ENCODE results near the gene LRIG1.

Gene LRIG1

DNA sequence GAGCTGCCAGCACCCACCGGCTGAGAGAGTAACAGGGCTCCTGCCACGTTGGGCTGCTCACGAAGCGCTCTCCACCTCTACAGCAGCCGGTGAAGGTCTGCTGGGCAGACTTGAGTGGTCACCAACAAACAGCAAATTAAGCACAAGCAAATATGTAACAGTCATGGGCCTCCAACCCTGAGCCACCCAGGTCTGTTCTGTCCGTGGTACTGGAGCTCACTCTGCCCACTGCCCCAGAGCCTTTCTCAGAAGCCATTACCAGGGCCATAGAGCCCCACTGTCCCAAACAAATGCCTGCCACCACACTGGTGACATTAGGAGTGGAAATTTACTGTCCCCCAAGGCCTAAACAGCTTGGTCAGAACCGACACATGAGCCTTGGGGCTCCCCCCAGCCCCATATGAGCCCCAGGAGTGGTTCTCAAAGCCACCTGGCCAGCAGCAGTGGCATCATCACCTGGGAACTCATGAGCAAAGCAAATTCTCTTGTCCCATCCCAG lies 56.6 kb downstream of the LRIG1 start:
- Histone ChIP-seq H2AFZ (ENCODE audit: low read depth) (no peak overlapping the region), H3K79me2 (ENCODE audit: insufficient read depth, low read depth) (peaks cover 47% of the 10 kb centered on the region; the same call in 1 of the 2 replicates), H3K27me3 (ENCODE audit: insufficient read depth, low read depth) (no peaks in the 10 kb centered on the region), H3K36me3 (ENCODE audit: insufficient read depth) (no peaks in the 10 kb centered on the region; the same call in 1 of the 2 replicates), H3K4me3 (IDR thresholded peaks at IDR 0.05; ENCODE audit: insufficient read depth, low read depth, low read length) (no peak overlapping the region), H3K4me2 (no peak overlapping the region), H4K20me1 (ENCODE audit: insufficient read depth) (no peaks in the 10 kb centered on the region), H3K4me1 (ENCODE audit: low read depth, poor library complexity, severe bottlenecking) (peaks cover 35% of the 10 kb centered on the region), H3K27ac (no peak overlapping the region), H3K9ac (no peak overlapping the region)
- TF ChIP-seq, protein P1, sequence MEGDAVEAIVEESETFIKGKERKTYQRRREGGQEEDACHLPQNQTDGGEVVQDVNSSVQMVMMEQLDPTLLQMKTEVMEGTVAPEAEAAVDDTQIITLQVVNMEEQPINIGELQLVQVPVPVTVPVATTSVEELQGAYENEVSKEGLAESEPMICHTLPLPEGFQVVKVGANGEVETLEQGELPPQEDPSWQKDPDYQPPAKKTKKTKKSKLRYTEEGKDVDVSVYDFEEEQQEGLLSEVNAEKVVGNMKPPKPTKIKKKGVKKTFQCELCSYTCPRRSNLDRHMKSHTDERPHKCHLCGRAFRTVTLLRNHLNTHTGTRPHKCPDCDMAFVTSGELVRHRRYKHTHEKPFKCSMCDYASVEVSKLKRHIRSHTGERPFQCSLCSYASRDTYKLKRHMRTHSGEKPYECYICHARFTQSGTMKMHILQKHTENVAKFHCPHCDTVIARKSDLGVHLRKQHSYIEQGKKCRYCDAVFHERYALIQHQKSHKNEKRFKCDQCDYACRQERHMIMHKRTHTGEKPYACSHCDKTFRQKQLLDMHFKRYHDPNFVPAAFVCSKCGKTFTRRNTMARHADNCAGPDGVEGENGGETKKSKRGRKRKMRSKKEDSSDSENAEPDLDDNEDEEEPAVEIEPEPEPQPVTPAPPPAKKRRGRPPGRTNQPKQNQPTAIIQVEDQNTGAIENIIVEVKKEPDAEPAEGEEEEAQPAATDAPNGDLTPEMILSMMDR (conservative IDR thresholded peaks at IDR 0.05; ENCODE audit: low read depth, low read length), result no peak

DNA sequence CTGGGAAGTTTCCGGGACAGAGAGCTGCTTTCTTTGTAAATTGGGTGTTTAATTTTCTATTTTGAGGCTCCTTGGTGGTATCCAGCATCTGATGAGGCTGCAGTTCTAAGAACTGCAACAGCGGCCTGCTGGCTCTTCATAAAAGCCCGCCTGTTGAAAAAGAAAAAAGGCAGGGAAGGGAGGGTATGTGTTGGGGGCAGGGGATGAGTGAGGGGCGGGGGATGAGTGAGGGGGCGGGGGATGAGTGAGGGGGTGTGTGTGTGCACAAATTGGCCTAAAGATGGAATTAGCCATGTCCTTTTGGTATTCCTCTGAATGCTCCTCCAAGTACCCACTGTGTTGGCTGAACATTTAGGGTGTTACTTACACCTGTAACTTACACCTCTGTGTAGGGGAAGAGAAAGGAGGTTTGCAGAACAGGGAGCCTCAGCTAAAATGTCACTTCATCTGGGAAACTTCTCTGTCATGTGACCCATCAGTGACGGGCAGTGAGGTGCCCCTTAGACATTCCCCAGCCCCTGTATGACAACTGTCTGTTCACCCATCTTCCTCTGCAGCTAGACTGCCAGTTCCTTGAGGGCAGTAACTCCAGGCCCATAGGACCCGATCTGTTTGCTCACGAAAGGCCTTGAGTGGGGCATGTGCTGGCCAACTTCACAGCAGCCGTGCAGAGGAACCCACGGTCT lies 57.6 kb downstream of the LRIG1 start:
- Histone ChIP-seq H3K27ac (no peak overlapping the region), H3K9ac (no peak overlapping the region), H4K20me1 (ENCODE audit: insufficient read depth) (no peaks in the 10 kb centered on the region), H3K4me3 (IDR thresholded peaks at IDR 0.05; ENCODE audit: insufficient read depth, low read depth, low read length) (no peak overlapping the region), H3K36me3 (ENCODE audit: insufficient read depth) (no peaks in the 10 kb centered on the region; the same call in 1 of the 2 replicates), H2AFZ (ENCODE audit: low read depth) (no peak overlapping the region), H3K4me2 (no peak overlapping the region), H3K79me2 (ENCODE audit: insufficient read depth, low read depth) (peaks cover 47% of the 10 kb centered on the region; the same call in 1 of the 2 replicates), H3K4me1 (ENCODE audit: low read depth, poor library complexity, severe bottlenecking) (peaks cover 35% of the 10 kb centered on the region), H3K27me3 (ENCODE audit: insufficient read depth, low read depth) (no peaks in the 10 kb centered on the region)
- TF ChIP-seq, protein P1 (conservative IDR thresholded peaks at IDR 0.05; ENCODE audit: low read depth, low read length), result no peak

DNA sequence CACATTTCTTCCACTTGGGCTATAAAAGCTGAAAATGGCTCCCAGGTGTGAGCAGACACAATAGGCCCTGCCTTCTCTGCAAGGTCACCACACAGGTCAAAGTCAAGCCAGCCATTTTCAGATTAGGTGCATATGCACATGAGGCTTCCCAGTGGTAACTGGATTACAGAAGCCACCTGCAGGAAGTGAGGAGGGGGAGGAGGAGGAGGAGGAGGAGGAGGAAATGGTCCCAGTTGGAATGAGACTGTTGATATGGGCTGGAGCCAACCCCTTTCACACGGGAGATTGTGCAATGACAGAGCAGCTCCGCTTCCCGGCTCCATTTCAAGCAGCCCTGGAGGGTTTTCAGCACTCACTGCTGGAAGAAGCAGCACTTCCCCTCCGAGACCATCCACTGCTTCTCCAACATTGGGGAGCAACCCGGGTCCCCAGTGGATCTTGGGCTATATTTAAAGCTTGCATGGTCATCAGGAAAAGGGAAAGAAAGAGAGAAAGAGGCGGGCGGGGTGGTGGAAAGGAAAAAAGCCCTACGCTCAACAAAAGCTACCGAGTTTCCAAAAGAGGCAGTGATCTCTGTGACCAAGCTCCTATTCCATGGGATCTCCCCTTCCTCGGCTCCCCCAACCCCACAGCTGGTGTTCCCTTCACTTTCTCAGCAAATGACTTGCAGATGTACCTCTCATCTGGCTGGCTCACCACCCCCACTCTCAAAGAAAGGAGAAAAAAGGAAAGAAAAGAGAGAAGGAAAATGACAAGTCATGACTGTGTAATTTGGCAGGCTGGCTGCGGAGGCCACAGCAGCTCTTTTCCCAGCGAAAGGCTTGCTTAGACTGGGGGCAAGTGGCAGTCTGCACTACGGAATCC lies 58.3 kb downstream of the LRIG1 start:
- TF ChIP-seq, protein P1 (conservative IDR thresholded peaks at IDR 0.05; ENCODE audit: low read depth, low read length), result no peak
- Histone ChIP-seq H3K4me3 (IDR thresholded peaks at IDR 0.05; ENCODE audit: insufficient read depth, low read depth, low read length) (no peak overlapping the region), H3K27me3 (ENCODE audit: insufficient read depth, low read depth) (no peaks in the 10 kb centered on the region), H3K79me2 (ENCODE audit: insufficient read depth, low read depth) (peaks cover 41% of the 10 kb centered on the region), H3K4me1 (ENCODE audit: low read depth, poor library complexity, severe bottlenecking) (peaks cover 35% of the 10 kb centered on the region), H4K20me1 (ENCODE audit: insufficient read depth) (no peaks in the 10 kb centered on the region), H3K27ac (no peak overlapping the region), H3K9ac (no peak overlapping the region), H3K36me3 (ENCODE audit: insufficient read depth) (no peaks in the 10 kb centered on the region; the same call in 1 of the 2 replicates), H2AFZ (ENCODE audit: low read depth) (no peak overlapping the region), H3K4me2 (no peak overlapping the region)

DNA sequence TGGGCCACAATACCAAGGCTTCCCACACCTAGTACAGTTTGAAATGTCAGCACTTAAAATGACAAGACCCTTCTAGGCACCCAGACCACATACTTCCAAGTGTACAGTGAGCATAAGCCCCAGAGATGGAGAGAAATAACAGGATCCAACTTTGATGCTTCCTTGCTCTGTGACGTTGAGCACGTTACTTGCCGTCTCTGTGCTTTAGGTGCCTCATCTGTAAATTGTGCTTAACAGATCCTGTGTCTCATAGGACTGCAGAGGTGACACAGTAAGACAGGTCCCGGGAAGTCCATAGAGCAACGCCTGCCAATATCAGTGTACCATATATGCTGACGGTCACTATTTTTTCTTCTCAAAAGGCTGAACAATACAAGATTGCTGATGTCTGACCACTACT lies 59.1 kb downstream of the LRIG1 start:
- H3K27me3 ChIP-seq (ENCODE audit: insufficient read depth, low read depth), result no peaks in the 10 kb centered on the region
- no peak overlapping the region for H3K4me2 ChIP-seq
- no peaks in the 10 kb centered on the region for H3K36me3 ChIP-seq (ENCODE audit: insufficient read depth)
- peaks cover 44% of the 10 kb centered on the region for H3K79me2 ChIP-seq (ENCODE audit: insufficient read depth, low read depth)
- no peak overlapping the region for H3K27ac ChIP-seq
- TF ChIP-seq, protein P1 (conservative IDR thresholded peaks at IDR 0.05; ENCODE audit: low read depth, low read length), result no peak
- no peak overlapping the region for H2AFZ ChIP-seq (ENCODE audit: low read depth)
- peaks cover 35% of the 10 kb centered on the region for H3K4me1 ChIP-seq (ENCODE audit: low read depth, poor library complexity, severe bottlenecking)
- H4K20me1 ChIP-seq (ENCODE audit: insufficient read depth), result no peaks in the 10 kb centered on the region
- H3K9ac ChIP-seq, result no peak overlapping the region
- no peak overlapping the region for H3K4me3 ChIP-seq (IDR thresholded peaks at IDR 0.05; ENCODE audit: insufficient read depth, low read depth, low read length)

All from KMS-11 (cell line).